AG09319 (cell line): ENCODE data around the gene CYSRT1.

ENCODE experiments used
- DNase-seq: peaks from one replicate; pipeline ENCODE4 v3.0.0-alpha.2; 2010; ENCODE audit warnings: low read depth; ENCODE audit errors: extremely low read depth
- TF ChIP-seq, protein P1 (sequence below): IDR thresholded peaks from 2 replicates; pipeline ENCODE4 v1.5.1; 2011; ENCODE audit warnings: low read depth, mild to moderate bottlenecking, inconsistent platforms, low read length, moderate library complexity

Gene CYSRT1

GRCh38 chr9:137180491-137180890, 44.5 kb upstream of the CYSRT1 start:
- DNase-seq, result no peak

DNA sequence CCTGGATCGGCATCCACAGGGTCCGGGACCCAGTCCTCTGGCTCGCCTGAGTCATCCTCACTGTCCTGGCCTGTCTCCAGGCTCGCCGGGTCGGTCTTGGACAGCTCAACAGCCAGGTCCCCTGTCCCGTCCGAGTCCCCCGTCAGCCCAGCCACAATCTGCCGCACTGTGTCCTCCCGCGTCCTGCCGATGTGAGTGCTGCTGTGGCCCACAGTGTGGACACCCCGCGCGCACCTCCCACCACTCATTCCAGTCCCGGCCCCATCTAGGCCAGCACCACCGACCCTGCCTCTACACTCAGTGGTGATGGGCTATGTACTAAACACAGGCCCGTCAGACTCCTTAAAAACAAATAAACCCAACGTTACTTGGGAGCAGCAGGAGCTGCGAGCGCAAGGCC, 43.3 kb upstream of the CYSRT1 start:
- TF ChIP-seq, protein P1, sequence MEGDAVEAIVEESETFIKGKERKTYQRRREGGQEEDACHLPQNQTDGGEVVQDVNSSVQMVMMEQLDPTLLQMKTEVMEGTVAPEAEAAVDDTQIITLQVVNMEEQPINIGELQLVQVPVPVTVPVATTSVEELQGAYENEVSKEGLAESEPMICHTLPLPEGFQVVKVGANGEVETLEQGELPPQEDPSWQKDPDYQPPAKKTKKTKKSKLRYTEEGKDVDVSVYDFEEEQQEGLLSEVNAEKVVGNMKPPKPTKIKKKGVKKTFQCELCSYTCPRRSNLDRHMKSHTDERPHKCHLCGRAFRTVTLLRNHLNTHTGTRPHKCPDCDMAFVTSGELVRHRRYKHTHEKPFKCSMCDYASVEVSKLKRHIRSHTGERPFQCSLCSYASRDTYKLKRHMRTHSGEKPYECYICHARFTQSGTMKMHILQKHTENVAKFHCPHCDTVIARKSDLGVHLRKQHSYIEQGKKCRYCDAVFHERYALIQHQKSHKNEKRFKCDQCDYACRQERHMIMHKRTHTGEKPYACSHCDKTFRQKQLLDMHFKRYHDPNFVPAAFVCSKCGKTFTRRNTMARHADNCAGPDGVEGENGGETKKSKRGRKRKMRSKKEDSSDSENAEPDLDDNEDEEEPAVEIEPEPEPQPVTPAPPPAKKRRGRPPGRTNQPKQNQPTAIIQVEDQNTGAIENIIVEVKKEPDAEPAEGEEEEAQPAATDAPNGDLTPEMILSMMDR, result no peak

More at GRCh38 chr9:137180491-137180890, 44.5 kb upstream of the CYSRT1 start:
- TF ChIP-seq, protein P1, result no peak

GRCh38 chr9:137182836-137183235, 42.1 kb upstream of the CYSRT1 start:
- TF ChIP-seq, protein P1, result no peak
- no peak for DNase-seq

More for the DNA sequence above, 43.3 kb upstream of the CYSRT1 start:
- no peak for DNase-seq

- TF ChIP-seq, protein P1, result no peak
- DNase-seq, result no peak
These were observed 40.9 kb upstream of the CYSRT1 start for GRCh38 chr9:137183980-137184595.

DNA sequence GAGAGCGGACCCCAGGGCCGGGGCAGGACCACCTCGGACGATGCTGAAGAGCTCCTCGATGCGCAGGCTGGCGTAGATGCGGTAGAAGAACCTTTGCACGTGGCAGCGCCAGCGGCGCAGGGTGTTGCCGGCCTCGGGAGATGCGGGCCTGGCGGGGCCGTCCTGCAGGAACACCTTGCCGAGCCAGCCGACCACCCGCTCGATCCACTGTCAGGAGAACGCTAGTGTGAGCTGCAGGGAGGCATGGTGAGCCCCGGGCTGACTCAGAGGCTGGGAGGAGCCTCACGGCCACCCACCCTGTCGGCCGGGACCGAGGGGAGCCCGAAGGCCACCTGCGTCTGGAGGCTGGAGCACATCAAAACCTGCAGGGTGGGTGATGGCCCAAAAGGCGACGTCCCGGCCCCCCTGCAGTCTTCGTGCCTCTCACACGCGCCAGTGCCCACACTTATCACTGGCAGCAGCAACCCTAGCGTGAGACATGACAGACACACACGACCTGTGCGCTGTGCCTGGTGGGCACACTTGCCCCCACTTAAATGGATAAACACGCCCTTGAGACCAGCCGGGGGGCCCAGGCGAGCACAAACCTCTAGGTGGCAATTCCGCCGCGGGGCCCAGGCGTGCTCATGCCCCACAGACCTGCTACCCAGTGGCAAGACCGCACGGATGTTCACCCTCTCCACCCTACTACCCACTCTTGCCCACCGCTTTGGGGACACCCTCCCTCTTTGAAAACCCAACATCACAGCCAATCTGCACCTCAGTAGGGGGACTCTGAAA, 39.9 kb upstream of the CYSRT1 start:
- no peak for DNase-seq
- TF ChIP-seq, protein P1, result no peak

- TF ChIP-seq, protein P1, result no peak
- no peak for DNase-seq
These were observed 39.1 kb upstream of the CYSRT1 start for GRCh38 chr9:137185921-137186320.

- DNase-seq, result no peak
- TF ChIP-seq, protein P1, result no peak
These were observed 38.6 kb upstream of the CYSRT1 start for GRCh38 chr9:137186385-137186784.
